GM21447 (cell line): ENCODE results near the gene CAMTA1.

ENCODE experiments used
- ATAC-seq: cut with Tn5 transposase; IDR thresholded peaks from one replicate; pipeline ENCODE4 v1.9.1; 2021; ENCODE audit not compliant: unreplicated experiment

Gene CAMTA1

GRCh38 chr1:6873298-6874015 is 88.2 kb downstream of the CAMTA1 start:
- ATAC-seq: no peak

- ATAC-seq: no peak
Measured at GRCh38 chr1:6874298-6874697, 89.0 kb downstream of the CAMTA1 start.

- ATAC-seq: no peak
Measured at GRCh38 chr1:6880951-6881690, 95.9 kb downstream of the CAMTA1 start.

- ATAC-seq: no peak
Measured at GRCh38 chr1:6882414-6882813, 97.2 kb downstream of the CAMTA1 start.

GRCh38 chr1:6884652-6885153 is 99.4 kb downstream of the CAMTA1 start:
- ATAC-seq: no peak

- no peak for ATAC-seq
Measured at GRCh38 chr1:6885426-6885825, 100.2 kb downstream of the CAMTA1 start.

- no peak for ATAC-seq
Measured at GRCh38 chr1:6886523-6886922, 101.3 kb downstream of the CAMTA1 start.

GRCh38 chr1:6888268-6888667 is 103.0 kb downstream of the CAMTA1 start:
- no peak for ATAC-seq

- ATAC-seq: no peak
Measured at GRCh38 chr1:6888870-6889269, 103.6 kb downstream of the CAMTA1 start.

- no peak for ATAC-seq
Measured at GRCh38 chr1:6889875-6890480, 104.7 kb downstream of the CAMTA1 start.

- ATAC-seq: no peak
Measured at GRCh38 chr1:6890686-6891085, 105.4 kb downstream of the CAMTA1 start.

GRCh38 chr1:6891781-6892579 is 106.7 kb downstream of the CAMTA1 start:
- ATAC-seq: no peak

GRCh38 chr1:6893388-6893787 is 108.1 kb downstream of the CAMTA1 start:
- ATAC-seq: no peak

GRCh38 chr1:6897138-6897537 is 111.9 kb downstream of the CAMTA1 start:
- no peak for ATAC-seq

- ATAC-seq: no peak
Measured at GRCh38 chr1:6898974-6899539, 113.8 kb downstream of the CAMTA1 start.

- no peak for ATAC-seq
Measured at GRCh38 chr1:6899621-6900020, 114.4 kb downstream of the CAMTA1 start.

- ATAC-seq: no peak
Measured at GRCh38 chr1:6902153-6902552, 116.9 kb downstream of the CAMTA1 start.

- ATAC-seq: no peak
Measured at GRCh38 chr1:6904476-6905170, 119.4 kb downstream of the CAMTA1 start.

GRCh38 chr1:6905331-6905730 is 120.1 kb downstream of the CAMTA1 start:
- no peak for ATAC-seq

GRCh38 chr1:6905790-6906189 is 120.5 kb downstream of the CAMTA1 start:
- no peak for ATAC-seq
